Trophoblast cell (in vitro differentiated cells and primary cell): Measurements from ENCODE around the gene PTGR1.

Experiments
- DNase-seq, 2 donors: peaks; one replicate each; pipeline ENCODE4 v3.0.0-alpha.2; 2016
- H2AFZ ChIP-seq: 2 replicates; pipeline ENCODE4 v1.6.1; 2013; ENCODE audit warnings: low read length, moderate library complexity, mild to moderate bottlenecking; ENCODE audit not compliant: insufficient read depth, poor library complexity
- H2AK5ac ChIP-seq: 2 replicates; pipeline ENCODE4 v1.6.1; 2013; ENCODE audit warnings: mild to moderate bottlenecking, low read length
- H2BK120ac ChIP-seq: 2 replicates; pipeline ENCODE4 v1.6.1; 2013; ENCODE audit warnings: low read length, mild to moderate bottlenecking, moderate library complexity; ENCODE audit not compliant: insufficient read depth, poor library complexity
- H2BK12ac ChIP-seq: 2 replicates; pipeline ENCODE4 v1.6.1; 2013; ENCODE audit warnings: mild to moderate bottlenecking, low read length, moderate library complexity
- H2BK5ac ChIP-seq: 2 replicates; pipeline ENCODE4 v1.6.1; 2013; ENCODE audit warnings: low read length, low read depth, moderate library complexity, mild to moderate bottlenecking; ENCODE audit not compliant: poor library complexity
- H3K14ac ChIP-seq: 2 replicates; pipeline ENCODE4 v1.6.1; 2013; ENCODE audit warnings: mild to moderate bottlenecking, low read length
- H3K18ac ChIP-seq: 2 replicates; pipeline ENCODE4 v1.6.1; 2013; ENCODE audit warnings: mild to moderate bottlenecking, low read length
- H3K23ac ChIP-seq: 2 replicates; pipeline ENCODE4 v1.6.1; 2013; ENCODE audit warnings: low read length
- H3K27ac ChIP-seq: 2 replicates; pipeline ENCODE4 v1.5.1; 2013; ENCODE audit warnings: low read depth, mild to moderate bottlenecking, inconsistent platforms, low read length, moderate library complexity
- H3K27me3 ChIP-seq: 2 replicates; pipeline ENCODE4 v1.6.1; 2013; ENCODE audit warnings: inconsistent platforms, mild to moderate bottlenecking, low read length, moderate library complexity; ENCODE audit not compliant: insufficient read depth
- H3K36me3 ChIP-seq, 2 experiments: 1 replicate in 1 of 2; 2 replicates in 1 of 2; pipeline ENCODE4 v1.6.1; 2013; ENCODE audit warnings: low read length in 2 of 2, mild to moderate bottlenecking in 2 of 2, moderate library complexity in 1 of 2; ENCODE audit not compliant: insufficient read depth in 2 of 2, control insufficient read depth in 1 of 2
- H3K4ac ChIP-seq: 2 replicates; pipeline ENCODE4 v1.6.1; 2013; ENCODE audit warnings: low read depth, mild to moderate bottlenecking, low read length, moderate library complexity
- H3K4me1 ChIP-seq, 2 experiments: 1 replicate in 1 of 2; 2 replicates in 1 of 2; pipeline ENCODE4 v1.6.1; 2013; ENCODE audit warnings: low read length in 2 of 2, mild to moderate bottlenecking in 2 of 2, moderate library complexity in 1 of 2; ENCODE audit not compliant: insufficient read depth in 2 of 2, control insufficient read depth in 1 of 2
- H3K4me2 ChIP-seq: 2 replicates; pipeline ENCODE4 v1.6.1; 2013; ENCODE audit warnings: inconsistent platforms, mild to moderate bottlenecking, low read length, moderate library complexity
- H3K4me3 ChIP-seq: 2 replicates; pipeline ENCODE4 v1.5.1; 2013; ENCODE audit warnings: mild to moderate bottlenecking, low read depth, low read length, inconsistent platforms
- H3K79me1 ChIP-seq: one replicate; pipeline ENCODE4 v1.6.1; 2013; ENCODE audit warnings: low read length
- H3K79me2 ChIP-seq: 2 replicates; pipeline ENCODE4 v1.6.1; 2013; ENCODE audit warnings: low read length, mild to moderate bottlenecking; ENCODE audit not compliant: control insufficient read depth, insufficient read depth, poor library complexity
- H3K9ac ChIP-seq: 2 replicates; pipeline ENCODE4 v1.6.1; 2013; ENCODE audit warnings: mild to moderate bottlenecking, low read length
- H3K9me3 ChIP-seq: 2 replicates; pipeline ENCODE4 v1.6.1; 2013; ENCODE audit warnings: low read depth, mild to moderate bottlenecking, control low read depth, inconsistent platforms, low read length; ENCODE audit not compliant: insufficient read depth
- H4K12ac ChIP-seq: 2 replicates; pipeline ENCODE4 v1.6.1; 2013; ENCODE audit warnings: low read depth, mild to moderate bottlenecking, low read length, moderate library complexity
- H4K8ac ChIP-seq: 2 replicates; pipeline ENCODE4 v1.6.1; 2013; ENCODE audit warnings: low read depth, mild to moderate bottlenecking, low read length, moderate library complexity
- H4K91ac ChIP-seq: one replicate; pipeline ENCODE4 v1.6.1; 2013; ENCODE audit warnings: low read depth, mild to moderate bottlenecking, low read length, moderate library complexity
- WGBS: extraction: QIAGEN DNeasy Blood & Tissue Kit; methylation state at CpG from one replicate; pipeline ENCODE4 v1.1.7; 2013; ENCODE audit warnings: missing lambda C conversion rate; ENCODE audit not compliant: insufficient read length, insufficient coverage; ENCODE audit errors: extremely low coverage; 5-methylcytosine and 5-hydroxymethylcytosine counted together

PTGR1 gene

DNA sequence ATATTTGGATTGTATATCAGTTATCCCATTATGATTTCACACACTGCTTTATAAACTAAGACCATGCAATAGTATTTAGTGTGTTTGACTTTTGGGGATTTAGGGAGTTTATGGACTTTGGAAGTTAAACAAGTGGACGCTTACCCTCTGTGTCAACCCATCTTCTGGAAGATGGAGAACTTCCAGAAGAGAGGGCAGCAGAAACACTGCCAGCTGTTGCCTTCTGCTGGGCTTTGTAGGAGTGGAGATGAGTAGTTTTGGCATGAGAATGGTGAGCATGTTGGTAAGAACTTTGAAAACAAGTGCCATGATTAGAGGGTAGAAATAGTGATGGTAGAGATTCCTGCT is 33.9 kb upstream of the PTGR1 start:
- Histone ChIP-seq H3K9me3 (no peaks in the 10 kb centered on the region), H3K27me3 (no peaks in the 10 kb centered on the region), H4K12ac (no peak overlapping the region), H3K27ac (no peak overlapping the region), H4K8ac (no peak overlapping the region), H4K91ac (no peak overlapping the region), H3K4me2 (no peak overlapping the region), H3K9ac (no peak overlapping the region), H3K18ac (no peak overlapping the region), H2AFZ (no peak overlapping the region), H3K36me3 (no peaks in the 10 kb centered on the region), H3K23ac (no peak overlapping the region), H3K4me1 (peaks cover 0 to 7% of the 10 kb centered on the region in 2 experiments), H2BK12ac (no peak overlapping the region), H3K79me1 (peaks cover 8% of the 10 kb centered on the region), H2BK120ac (no peak overlapping the region), H2BK5ac (no peak overlapping the region), H3K79me2 (peaks cover 8% of the 10 kb centered on the region), H3K14ac (no peak overlapping the region), H2AK5ac (no peak overlapping the region), H3K4ac (peak overlapping the region; percentile 43), H3K4me3 (no peak overlapping the region)
- no CpG with 5 or more reads among the region's 1 CpG for WGBS
- no peak for DNase-seq

DNA sequence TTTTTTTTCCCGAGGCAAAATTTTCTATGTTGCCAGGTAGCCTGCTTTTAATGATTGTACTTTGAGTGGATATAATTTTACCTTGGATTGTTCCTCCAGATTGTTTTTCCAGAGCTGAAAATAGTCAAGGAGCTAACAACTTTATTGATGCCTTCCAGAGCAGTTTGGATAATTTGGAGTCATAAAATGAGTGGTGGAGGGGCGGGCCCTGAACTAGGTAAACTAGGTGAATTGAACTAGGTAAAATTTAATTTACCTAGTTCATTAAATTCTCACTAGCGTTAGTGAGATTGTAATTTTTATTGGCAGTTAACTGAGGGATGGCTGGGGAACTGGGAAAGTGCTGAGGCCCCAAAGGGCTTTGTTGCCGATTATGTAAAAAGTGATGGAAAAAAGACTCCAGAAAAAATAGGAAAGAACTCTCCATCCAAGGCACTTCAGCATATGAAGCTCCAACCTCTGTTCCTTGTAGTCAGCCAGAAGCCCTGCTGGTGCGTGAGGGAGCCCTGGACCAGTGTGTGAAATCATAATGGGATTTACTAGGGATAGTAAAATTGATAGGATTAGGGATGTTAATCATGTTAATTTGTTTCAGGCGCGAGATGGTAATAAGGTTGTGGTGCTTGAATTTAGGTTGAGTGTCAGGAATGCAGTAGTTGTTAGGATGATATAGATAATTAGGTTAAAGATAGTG is 33.4 kb upstream of the PTGR1 start:
- Histone ChIP-seq H3K18ac (no peak overlapping the region), H3K27me3 (no peaks in the 10 kb centered on the region), H3K14ac (no peak overlapping the region), H3K9me3 (no peaks in the 10 kb centered on the region), H2BK120ac (no peak overlapping the region), H3K79me1 (peaks cover 8% of the 10 kb centered on the region), H3K4me3 (no peak overlapping the region), H3K23ac (no peak overlapping the region), H4K91ac (no peak overlapping the region), H3K4ac (no peak overlapping the region), H3K27ac (no peak overlapping the region), H3K4me2 (peak overlapping the region; percentile 75), H3K79me2 (peaks cover 8% of the 10 kb centered on the region), H2AK5ac (no peak overlapping the region), H2AFZ (no peak overlapping the region), H4K8ac (no peak overlapping the region), H3K4me1 (peaks cover 0 to 7% of the 10 kb centered on the region in 2 experiments), H2BK5ac (no peak overlapping the region), H4K12ac (no peak overlapping the region), H3K36me3 (no peaks in the 10 kb centered on the region), H2BK12ac (no peak overlapping the region), H3K9ac (no peak overlapping the region)
- no CpG with 5 or more reads among the region's 7 CpGs for WGBS
- DNase-seq, result no peak

DNA sequence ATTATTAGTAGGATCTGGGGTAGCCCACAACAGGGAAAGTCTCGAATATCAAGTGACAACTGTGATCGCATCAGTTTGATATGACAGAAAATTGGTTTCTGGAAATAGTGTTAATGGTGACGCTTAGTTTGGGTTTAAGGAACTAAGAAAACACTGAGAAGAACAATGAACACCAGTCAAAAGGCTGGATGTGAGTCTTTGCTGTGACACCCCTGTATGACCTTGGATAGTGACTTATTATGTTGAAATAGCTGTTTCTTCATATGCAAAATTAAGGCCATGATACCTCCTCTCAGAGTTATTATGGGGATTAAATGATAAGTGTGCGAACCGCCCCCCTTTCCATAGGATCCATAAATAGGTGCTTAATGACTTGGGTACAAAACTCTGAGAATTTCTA is 32.6 kb upstream of the PTGR1 start:
- H3K27ac ChIP-seq, result no peak overlapping the region
- H2AFZ ChIP-seq, result no peak overlapping the region
- no peak overlapping the region for H4K91ac ChIP-seq
- H4K8ac ChIP-seq, result no peak overlapping the region
- peak overlapping the region; percentile 95 for H3K9ac ChIP-seq
- H2BK5ac ChIP-seq, result no peak overlapping the region
- DNase-seq, result peak in 1 of 2 donors; percentile 14
- H3K4me1 ChIP-seq, result peaks cover 0 to 5% of the 10 kb centered on the region in 2 experiments
- no peak overlapping the region for H2AK5ac ChIP-seq
- H3K27me3 ChIP-seq, result no peaks in the 10 kb centered on the region
- H3K79me1 ChIP-seq, result peaks cover 8% of the 10 kb centered on the region
- peaks cover 8% of the 10 kb centered on the region for H3K79me2 ChIP-seq
- no peak overlapping the region for H4K12ac ChIP-seq
- H2BK12ac ChIP-seq, result no peak overlapping the region
- peak overlapping the region; percentile 75 for H3K4me2 ChIP-seq
- H3K9me3 ChIP-seq, result no peaks in the 10 kb centered on the region
- H2BK120ac ChIP-seq, result no peak overlapping the region
- H3K36me3 ChIP-seq, result no peaks in the 10 kb centered on the region
- H3K4ac ChIP-seq, result peak overlapping the region; percentile 93
- no CpG with 5 or more reads among the region's 5 CpGs for WGBS
- no peak overlapping the region for H3K18ac ChIP-seq
- H3K4me3 ChIP-seq, result peak overlapping the region; percentile 96
- H3K23ac ChIP-seq, result no peak overlapping the region
- no peak overlapping the region for H3K14ac ChIP-seq

DNA sequence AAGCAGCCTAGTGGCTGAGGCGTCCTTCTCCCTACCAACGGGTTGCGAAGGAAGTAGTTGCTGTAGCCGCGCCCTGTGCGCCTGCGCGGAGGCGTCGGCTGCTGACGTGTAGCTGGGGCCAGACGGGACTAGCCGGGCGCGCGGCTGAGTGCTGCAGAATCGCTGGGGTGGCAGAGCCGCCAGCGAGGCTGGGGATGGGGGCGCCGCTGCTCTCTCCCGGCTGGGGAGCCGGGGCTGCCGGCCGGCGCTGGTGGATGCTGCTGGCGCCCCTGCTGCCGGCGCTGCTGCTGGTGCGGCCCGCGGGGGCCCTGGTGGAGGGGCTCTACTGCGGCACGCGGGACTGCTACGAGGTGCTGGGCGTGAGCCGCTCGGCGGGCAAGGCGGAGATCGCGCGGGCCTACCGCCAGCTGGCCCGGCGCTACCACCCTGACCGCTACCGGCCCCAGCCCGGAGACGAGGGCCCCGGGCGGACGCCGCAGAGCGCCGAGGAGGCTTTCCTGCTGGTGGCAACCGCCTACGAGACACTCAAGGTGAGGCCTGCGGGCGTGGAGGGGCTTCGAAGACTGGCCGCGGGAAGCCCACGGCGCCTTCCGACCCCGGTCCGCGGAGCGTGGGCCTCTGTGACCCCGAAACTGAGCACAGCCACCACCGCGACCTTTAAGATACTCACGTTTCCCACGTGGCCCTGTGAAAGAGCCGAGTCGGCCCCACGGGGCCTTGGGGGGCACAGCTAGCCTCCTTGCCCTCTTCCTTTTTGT is 31.9 kb upstream of the PTGR1 start, which contains the start of gene DNAJC25:
DNAJC25 (plus strand) TSS at position 121 of the 758 bp plus-strand sequence; CDS start at position 195, 74 bp downstream.
- Histone ChIP-seq H2BK5ac (peak within 1 kb of the TSS; percentile 71), H3K4me1 (peaks cover 0 to 3% of the 10 kb centered on the region in 2 experiments), H3K23ac (no peak within 1 kb of the TSS), H2BK120ac (peak within 1 kb of the TSS; percentile 78), H4K91ac (peak within 1 kb of the TSS; percentile 82), H3K18ac (peak within 1 kb of the TSS; percentile 88), H3K36me3 (no peaks in the 10 kb centered on the region), H2AFZ (peak within 1 kb of the TSS; percentile 89), H3K4me3 (peak within 1 kb of the TSS; percentile 96), H3K79me1 (peaks cover 8% of the 10 kb centered on the region), H4K12ac (peak within 1 kb of the TSS; percentile 95), H3K4ac (peak within 1 kb of the TSS; percentile 93), H3K79me2 (peaks cover 8% of the 10 kb centered on the region), H4K8ac (peak within 1 kb of the TSS; percentile 95), H3K9ac (peak within 1 kb of the TSS; percentile 95), H3K9me3 (no peaks in the 10 kb centered on the region), H3K27ac (peak within 1 kb of the TSS; percentile 52), H2AK5ac (peak within 1 kb of the TSS; percentile 96), H3K27me3 (no peaks in the 10 kb centered on the region), H2BK12ac (no peak within 1 kb of the TSS), H3K14ac (peak within 1 kb of the TSS; percentile 96), H3K4me2 (peak within 1 kb of the TSS; percentile 89)
- no CpG with 5 or more reads among the region's 79 CpGs for WGBS
- DNase-seq, result peak; percentile 99
